ENCODE measurements around the gene HAUS1.
"Not testable (repeated sequence)": the region's sequence is repeated elsewhere in the genome, so short reads cannot be mapped to it uniquely, and the experiment has no call there.

The HAUS1 gene, protein sequence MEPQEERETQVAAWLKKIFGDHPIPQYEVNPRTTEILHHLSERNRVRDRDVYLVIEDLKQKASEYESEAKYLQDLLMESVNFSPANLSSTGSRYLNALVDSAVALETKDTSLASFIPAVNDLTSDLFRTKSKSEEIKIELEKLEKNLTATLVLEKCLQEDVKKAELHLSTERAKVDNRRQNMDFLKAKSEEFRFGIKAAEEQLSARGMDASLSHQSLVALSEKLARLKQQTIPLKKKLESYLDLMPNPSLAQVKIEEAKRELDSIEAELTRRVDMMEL

DNA sequence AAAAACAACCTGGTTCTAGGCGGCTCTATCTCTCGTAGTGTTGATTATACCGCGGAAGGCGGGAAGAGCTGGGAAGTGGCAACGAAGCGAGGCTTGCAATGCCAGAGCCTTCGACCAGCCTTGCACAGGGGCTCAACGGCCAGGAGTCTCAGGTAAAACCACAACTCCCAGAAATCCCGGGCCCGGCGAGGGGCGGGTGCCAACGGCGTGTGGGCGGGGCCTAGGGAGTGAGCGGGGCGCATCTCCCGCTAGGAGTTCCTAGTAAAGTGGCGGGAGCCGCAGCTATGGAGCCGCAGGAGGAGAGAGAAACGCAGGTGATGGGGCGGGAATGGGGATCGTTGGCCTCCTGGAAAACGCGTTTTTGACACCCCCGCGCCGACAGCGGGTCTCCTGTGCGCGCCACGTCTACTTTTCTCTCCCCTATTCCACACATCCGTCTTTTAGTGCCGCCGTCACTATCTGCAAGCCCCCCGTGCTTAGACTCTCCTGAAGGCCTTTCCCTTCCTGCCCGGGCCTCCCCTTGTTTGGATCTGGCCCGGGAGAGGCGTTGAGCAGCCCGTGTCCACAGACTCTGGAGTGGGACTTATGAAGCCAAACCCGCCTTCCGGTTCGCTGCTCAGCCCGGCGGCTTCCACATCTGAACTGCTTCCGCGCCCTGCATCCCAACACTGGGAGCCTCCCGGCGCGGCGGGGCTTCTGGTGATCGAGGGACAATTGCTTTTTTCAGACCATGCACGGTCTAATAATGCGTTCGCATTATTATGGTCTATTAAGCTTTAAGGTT is at the start of gene HAUS1:
Gene HAUS1, plus strand, starts transcription at position 258 of the 784 bp plus-strand sequence. Its CDS starts 27 bp downstream, at position 285.
- DNase-seq: peak; percentile 88

DNA sequence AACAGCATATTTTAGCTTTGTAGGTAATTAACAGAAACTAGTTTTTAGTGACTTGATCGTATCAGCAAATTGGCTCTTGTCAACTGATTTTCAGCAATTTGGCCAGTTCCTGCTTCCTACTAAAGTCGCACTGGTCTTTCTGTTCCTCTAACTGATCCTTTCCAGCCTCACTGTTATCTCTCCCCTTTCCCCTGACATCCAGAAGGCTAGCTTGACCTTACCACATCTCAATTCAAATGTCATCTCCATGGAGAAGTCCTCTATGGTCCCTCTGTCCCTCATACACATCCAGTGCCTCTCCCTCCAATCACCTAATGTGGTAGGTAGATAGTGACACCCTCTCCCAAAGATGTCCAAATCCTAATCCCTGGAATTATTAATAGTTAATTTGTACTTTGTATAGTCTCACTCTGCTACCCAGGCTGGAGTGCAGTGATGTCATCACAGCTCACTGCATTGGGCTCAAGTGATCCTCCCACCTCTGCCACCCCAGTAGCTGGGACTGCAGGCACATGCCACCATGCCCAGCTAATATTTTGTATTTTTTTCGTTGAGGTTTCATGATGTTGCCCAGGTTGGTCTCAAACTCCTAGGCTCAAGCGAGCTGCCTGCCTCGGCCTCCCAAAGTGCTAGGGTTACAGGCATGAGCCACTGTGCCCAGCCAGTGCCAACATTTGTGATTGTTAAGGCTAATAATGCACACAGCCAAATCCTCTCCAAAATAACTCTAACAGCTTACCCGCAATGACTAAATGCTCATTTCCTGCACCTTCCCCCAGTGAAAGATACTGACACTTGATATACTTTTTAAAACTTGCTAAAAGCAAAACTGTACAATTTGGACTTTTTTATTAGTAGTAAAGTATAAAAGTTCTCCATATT is 49.0 kb upstream of the HAUS1 start:
- no peak for DNase-seq

DNA sequence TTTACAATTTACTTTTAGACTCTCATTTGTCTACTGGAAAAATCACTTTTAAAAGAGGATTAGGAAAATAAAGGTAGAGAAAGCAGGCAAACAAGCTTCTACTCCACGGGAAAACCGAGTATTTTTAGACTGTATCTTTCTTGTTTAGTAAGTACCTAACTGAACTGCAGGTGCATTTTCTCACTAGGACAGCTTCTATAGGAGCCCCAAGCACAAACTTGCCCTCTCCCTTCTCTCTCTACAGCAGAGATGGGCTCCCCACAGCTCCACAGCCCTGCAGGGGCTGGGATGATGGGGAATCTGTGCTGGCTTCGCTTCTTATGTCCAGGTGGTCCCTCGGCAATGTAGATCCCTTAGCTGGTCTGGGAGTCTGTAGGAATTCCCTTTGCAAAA is 48.4 kb upstream of the HAUS1 start:
- DNase-seq: no peak

DNA sequence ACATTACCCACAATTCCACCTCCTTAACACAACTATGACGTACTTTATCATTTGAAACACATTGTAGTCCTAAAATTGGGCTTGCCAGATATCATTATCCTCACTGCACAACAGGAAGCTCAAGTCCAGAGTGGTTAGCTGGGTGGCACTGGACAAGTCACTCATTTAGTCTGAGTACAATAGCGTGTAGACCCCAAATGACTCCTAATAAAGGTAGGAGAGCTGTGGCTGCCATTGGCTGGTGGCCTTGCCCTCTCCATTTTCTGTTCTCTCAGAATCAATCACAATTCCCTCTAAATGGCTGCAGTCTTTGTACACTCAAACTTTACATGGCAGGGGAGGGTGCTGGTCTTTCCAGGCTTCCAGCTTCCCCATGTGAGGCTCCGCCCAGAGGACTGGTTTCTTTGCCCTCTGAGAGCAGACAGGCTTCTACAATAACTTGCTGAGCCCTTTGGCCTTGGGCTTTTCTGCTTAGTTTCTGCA is 43.8 kb upstream of the HAUS1 start:
- DNase-seq: no peak

DNA sequence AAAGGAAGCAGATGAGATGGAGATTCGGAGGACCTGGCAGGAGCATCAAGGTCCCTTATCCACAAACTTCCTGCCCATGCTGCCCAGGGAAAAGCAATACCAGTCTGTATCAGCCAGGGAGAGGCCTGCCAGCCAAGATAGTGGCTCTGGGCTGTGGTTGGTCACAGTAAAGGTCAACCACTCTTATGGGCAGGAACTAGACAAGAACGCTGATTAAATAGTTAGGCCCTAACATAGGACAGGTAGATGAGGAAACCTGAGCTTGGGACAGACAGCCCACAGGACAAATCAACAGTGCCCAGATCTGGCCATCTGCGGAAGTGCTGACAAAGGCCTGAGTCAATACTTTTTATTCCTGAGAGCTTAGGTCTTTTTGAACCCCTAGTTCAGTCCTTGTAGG is 42.8 kb upstream of the HAUS1 start:
- DNase-seq: no peak

DNA sequence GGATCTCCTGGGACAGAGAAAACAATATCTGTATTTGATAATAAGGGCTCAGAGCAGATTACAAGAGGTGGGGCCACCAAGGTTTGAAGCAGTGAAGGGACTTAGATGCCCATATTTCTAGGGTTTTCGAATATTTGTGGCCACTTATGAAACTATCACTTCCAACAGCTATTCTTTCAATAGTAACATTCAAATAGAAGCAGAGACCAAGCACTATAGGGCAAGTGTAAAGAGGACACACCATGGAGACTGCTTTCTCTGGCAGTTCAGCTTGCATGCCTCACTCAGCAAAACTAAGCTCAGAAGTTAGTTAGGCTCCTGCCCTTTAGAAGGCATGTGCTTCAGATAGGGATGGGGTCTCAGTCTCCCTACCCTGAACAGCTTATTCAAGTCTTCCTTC is 42.4 kb upstream of the HAUS1 start:
- no peak for DNase-seq

DNA sequence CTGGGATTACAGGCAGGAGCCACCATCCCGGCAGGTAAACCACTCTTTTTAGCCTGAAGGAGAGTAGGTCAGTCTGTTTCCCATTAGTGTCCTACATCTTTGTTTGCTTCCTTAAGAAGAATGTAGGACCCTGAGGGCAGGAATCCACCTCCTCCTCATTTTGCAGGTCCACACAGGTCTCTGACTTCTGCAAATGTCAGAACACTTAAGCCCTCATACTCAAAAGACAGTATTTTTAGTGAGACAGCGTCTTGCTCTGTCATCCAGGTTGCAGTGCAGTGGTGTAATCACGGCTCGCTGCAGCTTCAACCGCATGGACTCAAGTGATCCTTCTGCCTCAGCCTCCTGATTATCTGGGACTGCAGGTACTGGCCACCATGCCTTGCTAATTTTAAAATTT is 41.4 kb upstream of the HAUS1 start:
- no peak for DNase-seq

DNA sequence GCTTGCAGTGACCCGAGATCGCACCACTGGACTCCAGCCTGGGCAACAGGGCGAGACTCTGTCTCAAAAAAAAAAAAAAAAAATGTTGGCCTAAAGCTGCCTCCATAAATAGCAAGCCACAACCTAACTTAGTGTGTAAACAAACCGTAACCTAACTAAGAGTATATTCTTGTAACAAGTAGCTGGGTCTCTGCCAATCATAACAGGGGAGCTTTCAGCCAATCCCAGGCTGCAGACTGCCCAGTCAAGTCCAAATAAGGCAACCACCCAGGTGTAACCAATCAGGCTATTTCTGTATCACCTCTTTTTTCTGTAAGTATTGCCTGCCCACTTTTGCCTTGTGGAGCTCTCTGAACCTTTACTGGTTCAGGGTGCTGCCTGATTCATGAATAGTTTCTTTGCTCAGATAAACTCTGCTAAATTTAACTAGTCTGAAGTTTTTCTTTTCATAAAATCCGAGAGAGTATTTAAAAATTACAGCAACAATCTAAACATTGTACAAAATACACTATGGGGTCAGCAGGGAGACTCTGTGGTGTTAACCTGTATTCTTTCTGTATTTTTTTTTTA is 36.7 kb upstream of the HAUS1 start:
- peak; percentile 65 for DNase-seq

DNA sequence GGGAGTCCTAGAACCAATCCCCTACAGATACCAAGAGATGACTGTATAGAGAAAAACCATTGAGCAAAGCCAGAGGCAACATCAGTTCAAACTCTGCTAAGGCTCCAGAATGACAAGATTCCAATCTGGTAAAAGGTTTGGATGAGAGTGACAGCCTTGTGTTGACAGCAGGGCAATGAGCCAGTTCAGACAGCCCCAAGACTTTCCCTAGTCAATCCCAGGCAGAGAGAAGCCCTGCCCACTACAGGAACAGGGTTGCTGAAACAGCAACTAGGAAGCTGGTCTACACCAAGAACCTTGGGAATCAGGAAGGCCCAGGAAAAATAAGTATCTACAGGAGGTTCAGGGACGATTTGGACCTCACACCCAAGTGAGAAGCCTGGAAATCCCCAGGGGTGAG is 35.4 kb upstream of the HAUS1 start:
- no peak for DNase-seq

DNA sequence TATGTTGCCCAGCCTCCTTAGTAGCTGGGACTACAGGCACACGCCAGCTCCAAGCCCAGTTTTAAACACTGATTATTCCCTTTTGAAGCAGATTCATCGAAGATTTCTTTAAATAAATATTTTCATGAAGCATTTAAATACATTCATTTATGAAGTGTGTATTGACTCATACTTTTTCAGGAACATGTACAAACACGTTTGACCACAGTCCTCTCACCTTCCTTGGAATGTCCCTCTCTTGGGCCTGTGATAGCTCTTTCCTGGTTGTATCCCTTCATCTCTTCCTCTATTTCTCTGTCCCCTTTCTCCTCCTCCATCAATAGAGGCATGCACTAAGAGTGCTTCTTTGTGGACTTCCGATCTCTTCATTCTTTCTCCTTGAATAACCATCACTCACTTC is 34.7 kb upstream of the HAUS1 start:
- DNase-seq: no peak

DNA sequence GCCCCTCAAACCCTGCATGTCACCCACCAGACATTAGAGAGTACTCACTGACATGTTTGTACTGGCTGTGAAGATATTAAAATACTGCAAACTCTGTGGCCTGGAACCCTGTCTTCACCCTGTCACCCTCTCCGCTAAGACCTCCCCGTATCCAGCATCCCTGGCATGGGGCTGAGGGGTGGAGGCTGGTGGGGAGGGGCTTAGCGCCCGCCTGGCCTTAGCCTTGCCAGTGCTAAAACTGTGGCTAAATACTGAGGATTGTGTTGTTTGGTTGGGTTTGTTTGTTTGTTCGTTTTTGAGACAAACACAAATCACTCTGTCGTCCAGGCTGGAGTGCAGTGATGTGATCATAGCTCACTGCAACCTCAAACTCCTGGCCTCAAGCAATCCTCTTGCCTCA is 34.0 kb upstream of the HAUS1 start:
- DNase-seq: no peak

DNA sequence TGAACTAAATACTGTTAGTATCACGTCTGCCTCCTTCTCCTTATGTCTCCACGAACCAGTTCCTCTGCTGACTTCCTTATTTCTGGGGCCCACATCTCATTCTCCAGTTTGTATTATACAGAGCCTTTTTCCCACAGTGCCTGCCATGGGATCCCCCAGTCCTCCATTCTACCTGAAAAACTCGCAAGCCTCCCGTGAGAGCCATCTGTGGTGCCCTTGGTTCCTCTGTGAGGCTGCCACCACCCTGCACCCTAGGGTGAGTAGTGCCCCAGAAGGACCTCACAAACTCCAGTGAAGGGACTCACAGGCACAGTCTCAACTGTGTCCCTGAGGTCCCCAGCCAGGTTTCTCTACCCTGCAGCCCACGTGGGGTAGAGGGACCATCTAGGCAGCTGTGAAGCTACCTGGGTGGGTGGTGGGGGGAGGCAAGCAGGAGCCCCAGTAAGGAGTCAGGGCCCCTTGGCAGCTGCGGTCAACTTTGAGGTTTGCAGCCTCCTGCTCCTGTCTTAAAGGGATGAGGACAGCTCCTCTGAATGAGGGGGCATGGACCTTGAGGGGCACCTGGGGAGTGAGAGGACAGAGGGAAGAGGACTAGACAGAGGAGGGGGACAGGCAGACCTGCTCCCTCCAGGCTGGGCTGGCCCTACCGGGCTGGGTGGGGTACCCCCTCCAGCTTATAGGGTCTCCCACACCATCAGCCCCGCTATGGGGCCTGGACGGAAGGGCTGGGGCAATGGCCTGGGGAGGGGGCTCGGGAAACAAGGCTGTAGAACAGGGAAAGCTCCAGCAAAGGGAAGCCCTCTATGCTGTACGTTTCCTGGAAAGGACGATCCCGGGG is 33.2 kb upstream of the HAUS1 start:
- no peak for DNase-seq

DNA sequence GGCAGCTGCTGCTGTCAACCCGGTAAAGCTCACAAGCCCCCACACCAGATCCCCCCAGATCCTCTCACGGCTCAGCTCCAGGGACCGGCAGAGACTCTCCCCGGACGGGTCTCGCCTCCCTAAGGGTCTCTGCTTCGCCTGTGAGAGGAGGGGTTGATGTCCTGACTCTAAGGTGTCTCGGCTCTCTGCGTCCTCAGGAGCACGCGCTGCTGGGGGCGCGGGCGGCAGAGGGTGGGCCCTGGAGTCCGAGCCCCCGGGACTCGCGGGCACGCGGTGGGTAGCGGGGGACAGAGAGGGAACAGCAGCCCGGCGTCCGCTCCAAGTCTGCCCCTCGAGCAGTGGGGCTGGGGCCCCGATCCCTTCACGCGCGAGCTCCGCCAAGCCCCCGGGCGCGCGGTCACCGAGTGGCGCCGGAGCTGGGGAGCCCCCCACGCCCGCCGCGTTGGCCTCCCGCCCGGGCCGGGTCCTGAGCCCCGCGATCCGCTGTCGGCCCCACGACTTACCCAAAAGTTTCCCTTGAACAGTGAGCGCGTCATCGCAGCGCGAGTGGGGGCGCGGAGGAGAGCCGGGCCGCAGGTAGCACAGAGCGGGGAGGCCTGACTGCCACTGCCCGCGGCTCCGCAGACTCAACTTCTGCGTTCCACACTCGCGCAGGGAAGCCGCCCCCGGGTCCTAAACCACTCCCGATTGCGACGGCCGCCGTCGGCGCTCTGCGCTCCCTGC is 32.4 kb upstream of the HAUS1 start, which contains the start of gene PSTPIP2:
Gene PSTPIP2, minus strand, starts transcription at position 608 of the 723 bp plus-strand sequence. Its CDS starts 72 bp downstream, at position 536.
- no peak for DNase-seq

DNA sequence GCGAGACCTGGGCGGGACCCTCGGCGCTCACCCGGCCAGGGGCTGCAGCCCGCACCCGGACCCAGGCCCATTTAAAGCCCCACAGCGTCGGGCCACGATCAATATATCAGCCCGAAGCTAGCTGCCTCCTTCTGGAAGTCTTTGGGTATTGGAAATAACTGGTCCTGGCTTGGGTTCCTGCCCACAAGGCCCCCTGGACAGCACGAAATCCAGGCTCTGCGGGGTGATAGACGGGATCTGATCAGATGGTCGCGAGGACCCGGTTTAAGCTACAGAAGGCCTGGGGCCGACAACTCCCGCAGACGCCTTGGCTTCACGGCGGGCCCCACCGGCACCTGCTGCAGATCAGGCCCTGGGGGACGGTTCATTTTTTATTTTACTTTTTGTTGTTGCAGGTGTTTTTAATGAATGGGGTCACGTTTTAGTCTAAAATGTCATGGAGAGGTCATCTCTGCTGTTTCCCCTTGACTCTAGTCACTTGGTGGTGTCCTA is 31.8 kb upstream of the HAUS1 start:
- DNase-seq: no peak

DNA sequence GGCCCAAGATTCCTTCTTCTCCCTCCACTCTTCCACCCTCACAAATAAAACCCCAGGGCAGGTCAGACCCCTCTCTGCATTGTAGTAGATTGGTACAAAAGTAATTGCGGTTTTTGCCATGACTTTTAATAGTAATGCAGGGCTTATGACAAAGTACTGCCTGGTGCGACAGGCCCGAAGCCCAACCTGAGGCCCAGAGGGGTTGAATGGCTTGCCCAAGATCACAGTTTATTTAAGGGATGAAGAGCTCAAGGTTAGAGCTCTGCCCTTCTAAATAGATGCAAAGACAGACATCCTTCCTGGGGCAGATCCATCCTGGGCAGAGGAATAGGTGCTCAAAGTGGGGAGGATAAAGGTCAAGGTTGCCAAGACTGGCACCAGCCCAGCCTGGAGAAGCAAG is 31.2 kb upstream of the HAUS1 start:
- DNase-seq: no peak

DNA sequence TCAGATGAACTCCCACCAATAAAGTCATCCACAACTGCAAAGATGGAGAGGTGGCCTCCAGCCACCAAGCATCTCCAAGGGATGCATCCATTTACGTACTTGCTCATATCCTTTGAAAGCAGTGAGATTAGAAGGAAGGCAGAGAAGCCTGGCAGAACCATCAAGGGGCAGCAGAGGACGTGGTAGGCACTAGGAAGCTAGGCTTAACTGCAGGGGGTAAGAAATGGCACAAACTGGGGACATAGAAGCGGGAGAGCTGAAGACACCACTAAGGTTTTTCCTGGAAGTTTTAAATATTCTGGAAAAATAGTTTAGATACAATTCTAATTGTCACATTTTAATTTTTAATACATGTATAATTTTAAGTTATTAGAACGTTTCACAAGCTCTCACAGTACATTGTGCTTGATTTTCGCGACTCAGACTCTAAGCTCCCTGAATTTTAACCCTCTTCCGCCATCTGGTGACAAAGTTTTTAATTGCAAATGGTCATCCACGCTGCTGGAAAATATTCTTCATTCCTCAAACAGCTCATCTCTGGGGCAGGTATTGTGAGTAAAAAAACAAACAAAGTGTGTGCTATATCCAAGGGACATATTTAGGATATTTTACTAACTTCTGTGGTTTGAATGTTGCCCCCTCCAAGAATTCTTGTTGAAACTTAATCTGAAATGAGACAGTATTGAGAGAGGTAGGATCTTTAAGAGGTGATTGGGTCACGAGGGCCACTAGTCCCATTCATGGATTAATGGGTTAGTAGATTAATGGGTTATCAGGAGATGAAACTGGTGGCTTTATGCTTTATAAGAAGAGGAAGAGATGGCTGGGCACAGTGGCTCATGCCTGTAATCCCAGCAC is 30.5 kb upstream of the HAUS1 start:
- no peak for DNase-seq

DNA sequence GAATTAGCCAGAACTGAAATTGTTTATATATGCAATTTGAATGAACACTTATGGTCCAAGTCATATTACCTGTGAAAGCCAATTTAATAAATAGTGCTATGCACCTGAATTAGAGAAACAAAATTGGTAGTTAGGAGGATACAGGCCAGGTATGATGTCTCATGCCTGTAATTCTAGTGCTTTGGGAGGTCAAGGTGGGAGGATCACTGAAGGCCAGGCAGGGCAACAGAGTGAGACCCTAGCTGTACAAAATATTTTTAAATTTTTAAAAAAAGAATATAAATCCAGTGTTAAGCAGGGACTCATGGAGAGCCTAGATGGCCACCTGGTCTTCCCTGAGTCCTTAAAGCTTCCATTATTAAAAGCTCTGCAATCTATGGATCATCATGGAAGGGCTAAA is 24.8 kb upstream of the HAUS1 start:
- DNase-seq: no peak

DNA sequence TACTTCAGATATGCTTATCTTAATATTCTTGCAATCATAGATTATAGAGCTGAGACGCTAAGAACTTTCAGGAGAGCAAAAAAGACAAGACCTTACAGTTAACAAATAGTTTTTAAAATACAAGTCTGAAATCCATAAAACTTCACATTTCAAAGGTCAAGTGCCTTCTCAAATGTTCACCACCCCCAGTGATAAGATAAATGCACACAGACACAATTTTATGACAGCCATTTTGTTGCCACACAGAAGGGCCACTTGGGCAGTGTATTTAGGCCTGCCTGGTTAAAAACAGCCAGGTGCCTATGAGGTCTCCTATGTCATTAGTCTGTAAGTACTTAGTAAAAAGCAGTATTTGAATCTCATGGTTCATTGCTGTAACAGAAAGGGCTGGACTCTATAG is 24.0 kb upstream of the HAUS1 start:
- no peak for DNase-seq

DNA sequence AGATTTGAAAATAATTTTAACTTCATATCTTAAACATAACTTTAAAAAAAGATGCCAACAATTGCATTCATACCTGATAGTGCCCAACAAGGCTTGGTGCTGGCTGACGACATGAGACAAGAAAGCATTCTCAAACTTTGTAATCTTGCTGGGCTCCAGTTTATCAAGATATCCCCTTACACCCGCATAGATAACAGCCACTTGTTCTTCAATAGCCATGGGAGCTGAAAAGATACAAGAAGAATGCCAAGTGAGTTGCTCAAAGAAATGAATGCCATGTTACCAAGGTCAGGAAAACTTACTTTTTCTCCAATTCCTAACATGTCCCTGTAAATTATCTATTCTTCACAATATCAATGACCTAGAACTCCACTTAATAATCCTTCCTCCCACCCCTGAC is 19.8 kb upstream of the HAUS1 start:
- no peak for DNase-seq

DNA sequence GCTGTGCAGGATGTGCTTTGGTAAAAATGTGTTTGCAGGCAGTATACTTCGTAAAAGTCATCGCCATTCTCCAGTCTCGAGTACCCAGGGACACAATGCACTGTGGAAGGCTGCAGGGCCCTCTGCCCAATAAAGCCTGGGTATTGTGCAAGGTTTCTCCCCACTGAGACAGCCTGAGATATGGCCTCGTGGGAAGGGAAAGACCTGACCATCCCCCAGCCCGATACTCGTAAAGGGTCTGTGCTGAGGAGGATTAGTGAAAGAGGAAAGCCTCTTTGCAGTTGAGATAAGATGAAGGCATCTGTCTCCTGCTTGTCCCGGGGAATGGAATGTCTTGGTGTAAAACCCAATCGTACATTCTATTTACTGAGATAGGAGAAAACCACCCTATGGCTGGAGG is 15.7 kb upstream of the HAUS1 start:
- DNase-seq: not testable (repeated sequence)
